ENCODE measurements around the gene NOL4L.

Gene NOL4L

GRCh38 chr20:32454164-32455145 is 130.7 kb downstream of the NOL4L start:
- no peak for DNase-seq

GRCh38 chr20:32453467-32454163 is 131.5 kb downstream of the NOL4L start:
- DNase-seq: no peak

GRCh38 chr20:32452776-32453466 is 132.2 kb downstream of the NOL4L start:
- no peak for DNase-seq

- DNase-seq: no peak
Observed at GRCh38 chr20:32451682-32452461, 133.3 kb downstream of the NOL4L start.

- no peak for DNase-seq
Observed at GRCh38 chr20:32451340-32451681, 133.8 kb downstream of the NOL4L start.

- no peak for DNase-seq
Observed at GRCh38 chr20:32450484-32451061, 134.6 kb downstream of the NOL4L start.

GRCh38 chr20:32449890-32450401 is 135.2 kb downstream of the NOL4L start:
- no peak for DNase-seq

- DNase-seq: no peak
Observed at GRCh38 chr20:32449057-32449889, 135.9 kb downstream of the NOL4L start.

GRCh38 chr20:32448306-32449056 is 136.7 kb downstream of the NOL4L start:
- no peak for DNase-seq

- DNase-seq: no peak
Observed at GRCh38 chr20:32447136-32448027, 137.8 kb downstream of the NOL4L start.

GRCh38 chr20:32446301-32447100 is 138.6 kb downstream of the NOL4L start:
- DNase-seq: no peak

GRCh38 chr20:32445539-32446273 is 139.4 kb downstream of the NOL4L start:
- no peak for DNase-seq

GRCh38 chr20:32444474-32445220 is 140.5 kb downstream of the NOL4L start:
- DNase-seq: no peak

- DNase-seq: no peak
Observed at GRCh38 chr20:32443386-32443974, 141.7 kb downstream of the NOL4L start.

- no peak for DNase-seq
Observed at GRCh38 chr20:32442630-32443373, 142.3 kb downstream of the NOL4L start.

- DNase-seq: no peak
Observed at GRCh38 chr20:32441638-32442037, 143.5 kb downstream of the NOL4L start.
